GM21390 (cell line): ENCODE measurements around the gene CDK5.
A peak's percentile ranks its signal among the peaks of the same experiment; 100 is the strongest.

ENCODE experiments used
- ATAC-seq: cut with Tn5 transposase; IDR thresholded peaks from one replicate; pipeline ENCODE4 v1.9.1; 2021; ENCODE audit not compliant: unreplicated experiment

CDK5 gene

DNA sequence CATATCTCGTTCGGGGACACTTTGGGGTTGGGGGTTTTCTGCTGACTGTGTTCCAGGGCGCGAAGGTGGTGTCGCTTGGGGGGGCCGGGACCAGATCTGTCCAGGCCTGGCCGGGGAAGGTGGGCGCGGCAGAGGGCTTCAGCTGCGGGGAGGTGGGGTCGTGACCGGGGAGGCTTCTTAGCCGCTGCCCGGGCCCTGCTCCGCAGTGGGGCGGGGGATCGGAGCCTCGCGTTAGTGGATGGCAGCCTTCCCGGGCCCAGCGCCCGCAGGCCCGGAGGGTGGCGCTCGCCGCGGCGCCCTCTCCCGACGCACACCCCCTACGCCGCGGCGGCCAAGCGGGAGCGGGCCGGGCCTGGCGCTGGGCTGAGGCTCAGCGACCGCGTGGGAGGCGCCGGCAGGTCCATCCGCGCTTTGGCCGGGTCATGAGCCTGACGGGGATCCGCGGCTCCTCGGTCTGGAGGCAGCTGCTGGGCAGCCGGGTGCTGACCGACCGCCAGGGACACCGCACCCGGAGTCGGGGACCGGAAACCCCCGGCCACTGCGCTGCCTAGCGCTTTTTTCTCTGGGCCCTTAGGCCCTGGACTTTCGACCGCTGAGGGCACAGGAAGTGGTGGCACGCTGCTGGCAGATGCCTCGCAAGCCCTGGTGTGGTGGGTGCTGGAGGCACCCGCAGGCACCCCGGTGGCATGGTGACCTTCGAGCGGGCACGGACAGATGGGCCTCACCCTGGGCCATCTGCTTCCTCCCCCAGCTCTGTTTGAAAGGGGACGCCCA is 29.7 kb upstream of the CDK5 start:
- peak; percentile 18 for ATAC-seq

DNA sequence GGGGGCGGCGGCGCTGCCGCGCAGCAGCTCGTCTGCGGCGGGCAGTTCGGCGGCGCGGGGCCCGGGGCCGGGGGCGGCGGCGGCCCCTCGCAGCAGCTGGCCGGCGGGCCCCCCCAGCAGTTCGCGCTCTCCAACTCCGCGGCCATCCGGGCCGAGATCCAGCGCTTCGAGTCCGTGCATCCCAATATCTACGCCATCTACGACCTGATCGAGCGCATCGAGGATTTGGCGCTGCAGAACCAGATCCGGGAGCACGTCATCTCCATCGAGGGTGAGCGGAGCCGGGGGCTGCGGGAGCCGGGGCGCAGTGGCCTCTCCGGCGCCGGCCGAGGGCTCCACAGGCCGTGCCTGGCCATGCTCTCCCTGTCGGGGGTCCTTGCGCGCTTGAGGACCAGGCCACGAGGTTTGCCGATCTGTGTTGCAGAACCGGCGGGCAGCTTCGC is 29.1 kb upstream of the CDK5 start:
- ATAC-seq: peak; percentile 0

DNA sequence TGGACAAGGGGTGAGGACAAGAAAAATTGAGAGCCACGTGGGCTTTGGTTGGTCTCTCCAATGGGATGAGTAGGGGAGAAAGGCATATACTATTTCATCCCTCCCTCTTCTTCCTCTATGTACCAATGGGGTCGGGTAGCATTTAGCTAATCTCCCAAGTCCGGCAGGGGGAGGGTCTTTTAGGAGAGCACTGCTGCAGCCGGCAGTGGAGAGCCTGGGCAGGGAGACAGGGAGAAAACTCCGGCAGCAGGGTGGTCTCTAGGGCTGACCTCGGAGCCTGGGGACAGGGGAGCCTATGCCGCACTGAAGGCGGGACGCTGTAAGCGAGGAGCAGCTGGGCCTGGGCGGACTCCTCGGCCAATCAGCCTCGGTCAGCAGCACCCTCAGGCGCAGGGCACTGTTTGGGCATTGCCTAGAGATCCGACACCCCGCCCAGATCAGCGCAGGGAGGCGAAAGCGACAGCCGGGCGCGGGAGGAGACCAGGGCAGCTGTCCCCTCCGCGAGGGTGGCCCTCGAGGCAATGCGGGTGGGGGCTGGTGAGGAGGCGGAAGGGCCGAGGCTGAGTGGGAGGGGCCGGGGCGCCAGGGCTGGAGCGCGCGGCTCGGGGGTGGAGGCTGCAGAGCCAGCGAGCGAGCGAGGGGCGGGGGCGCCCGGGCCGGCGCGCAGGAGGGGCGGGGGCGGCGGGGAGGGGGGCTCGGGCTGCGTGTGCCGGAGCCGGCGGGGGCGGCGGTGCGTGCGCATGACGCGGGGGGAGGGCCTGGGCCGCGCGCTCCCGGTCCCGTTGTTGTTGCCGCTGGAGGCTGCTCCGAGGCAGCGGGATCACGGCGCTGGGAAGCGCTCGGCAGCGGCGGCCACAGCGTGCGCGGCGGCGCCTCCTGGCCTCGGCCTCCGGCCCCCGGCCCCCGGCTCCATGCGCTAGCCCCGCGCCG is 28.3 kb upstream of the CDK5 start, which contains the start of gene AGAP3:
Gene AGAP3, plus strand, starts transcription at position 785 of the 930 bp plus-strand sequence. CDS start 267 bp downstream, outside the sequence.
- ATAC-seq: peak; percentile 39

DNA sequence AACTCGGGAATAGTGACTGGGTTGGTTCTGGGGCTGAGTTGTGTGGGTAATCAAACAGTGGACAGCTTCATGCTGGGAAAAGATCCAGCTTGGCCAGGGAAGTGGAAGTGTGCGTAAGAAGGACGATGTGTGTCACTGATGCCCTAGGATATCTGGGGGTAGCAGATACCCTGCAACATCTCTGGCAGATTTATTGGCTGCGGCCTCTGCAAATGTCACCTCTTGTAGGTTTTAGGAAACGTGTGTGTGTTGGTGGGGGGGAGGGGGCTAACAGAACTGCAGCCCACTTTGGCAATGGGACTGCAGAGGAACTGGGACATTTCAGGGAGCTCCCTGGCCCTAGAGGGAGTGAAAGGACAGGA is 27.6 kb upstream of the CDK5 start:
- ATAC-seq: no peak

DNA sequence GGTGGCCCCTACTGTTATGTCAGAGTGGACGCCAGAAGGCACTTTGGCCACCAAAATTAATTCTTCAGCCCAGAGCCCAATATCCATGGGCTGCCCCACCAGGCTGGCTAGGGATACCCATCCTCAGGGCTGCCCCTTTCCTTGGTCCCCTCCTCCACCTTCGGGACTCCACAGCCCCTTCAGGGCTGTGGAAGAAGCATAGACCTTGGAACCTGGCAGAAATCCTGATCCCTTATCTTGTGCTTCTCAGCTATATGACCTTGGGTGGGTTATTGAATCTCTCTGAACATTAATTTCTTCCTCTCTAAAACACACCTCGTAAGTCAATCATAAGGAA is 26.1 kb upstream of the CDK5 start:
- no peak for ATAC-seq

DNA sequence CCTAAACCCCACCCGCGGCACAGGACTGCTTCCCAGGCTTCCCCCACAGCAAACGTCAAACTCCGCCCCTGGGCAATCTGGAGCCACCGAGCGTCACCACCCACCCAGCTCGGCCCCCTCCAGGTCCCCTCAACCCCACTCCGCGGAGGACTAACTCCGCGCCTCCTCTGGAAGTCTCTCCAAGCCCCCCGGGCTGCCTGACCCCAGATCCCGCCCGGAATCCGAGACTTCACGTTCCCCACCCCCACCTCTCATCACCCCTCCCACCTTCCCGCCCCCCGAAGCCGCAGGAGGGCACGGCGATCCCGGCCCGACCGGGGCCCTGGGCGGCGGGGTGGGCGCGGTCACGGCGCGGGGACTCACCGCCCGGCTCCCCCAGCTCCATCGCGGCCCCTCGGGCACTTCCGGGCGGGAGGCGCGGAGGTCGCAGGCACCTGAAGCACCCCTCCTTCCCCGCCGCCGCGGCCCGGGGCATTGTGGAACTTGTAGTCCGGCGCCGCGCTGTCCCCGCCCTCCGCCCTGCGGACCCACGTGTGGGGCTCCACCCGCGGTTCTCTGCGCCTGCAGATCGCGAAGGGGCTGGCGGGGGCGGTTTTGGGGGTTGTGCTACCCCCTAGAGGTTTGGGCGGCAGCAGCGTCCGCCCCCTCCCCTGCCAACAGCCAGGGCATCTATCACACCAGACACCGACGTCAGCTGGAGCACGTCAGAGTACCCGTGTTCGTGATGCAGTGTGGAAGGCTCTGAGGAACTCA is 25.6 kb upstream of the CDK5 start, which contains the start of gene TMUB1:
Gene TMUB1, minus strand, starts transcription at position 423 of the 753 bp plus-strand sequence. CDS start 930 bp downstream, outside the sequence.
- ATAC-seq: peak; percentile 51

DNA sequence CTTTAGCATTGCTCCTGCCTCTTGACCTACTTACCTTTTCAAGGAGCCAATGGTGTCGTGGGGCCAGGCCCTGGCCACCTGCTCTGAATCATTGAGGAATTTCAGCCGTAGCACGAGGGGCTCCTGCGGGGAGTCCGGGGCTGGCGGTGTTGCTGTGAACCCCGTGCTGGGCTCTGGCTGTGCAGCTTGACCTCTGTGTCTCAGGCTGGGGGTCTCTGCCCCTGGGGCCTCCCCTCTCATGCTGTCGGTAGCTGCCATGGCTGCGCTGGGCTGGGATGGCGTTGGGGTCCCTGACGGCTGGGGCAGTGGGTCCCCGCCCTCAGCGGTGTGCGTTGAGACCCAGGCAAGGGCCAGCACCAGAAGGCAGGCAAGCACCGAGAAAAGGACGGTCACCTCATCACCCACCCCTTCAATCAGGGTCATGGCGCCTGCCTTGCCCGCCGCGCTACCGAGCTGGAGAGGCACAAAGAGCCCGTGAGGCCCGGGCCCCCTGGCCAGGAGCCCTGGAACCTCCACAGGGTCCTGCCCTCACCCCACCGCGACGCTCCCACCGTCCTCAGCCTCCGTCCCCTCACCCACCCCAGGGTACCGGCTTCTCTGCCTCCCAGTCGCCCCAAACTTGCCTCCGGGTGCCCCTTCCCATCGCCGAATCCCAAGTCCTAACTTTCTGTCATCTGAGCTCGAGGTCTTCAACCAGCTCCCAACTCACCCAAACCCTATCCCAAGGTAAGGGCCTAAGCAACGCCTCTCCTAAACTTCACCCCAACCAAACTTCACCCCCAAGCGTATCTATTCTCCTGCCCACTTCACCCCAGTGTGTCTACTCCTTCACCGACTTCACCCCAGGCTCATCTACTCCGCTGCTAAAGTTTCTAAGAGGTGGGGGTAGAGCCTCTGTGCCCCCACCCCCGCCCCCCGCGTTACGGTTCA is 24.7 kb upstream of the CDK5 start:
- no peak for ATAC-seq

DNA sequence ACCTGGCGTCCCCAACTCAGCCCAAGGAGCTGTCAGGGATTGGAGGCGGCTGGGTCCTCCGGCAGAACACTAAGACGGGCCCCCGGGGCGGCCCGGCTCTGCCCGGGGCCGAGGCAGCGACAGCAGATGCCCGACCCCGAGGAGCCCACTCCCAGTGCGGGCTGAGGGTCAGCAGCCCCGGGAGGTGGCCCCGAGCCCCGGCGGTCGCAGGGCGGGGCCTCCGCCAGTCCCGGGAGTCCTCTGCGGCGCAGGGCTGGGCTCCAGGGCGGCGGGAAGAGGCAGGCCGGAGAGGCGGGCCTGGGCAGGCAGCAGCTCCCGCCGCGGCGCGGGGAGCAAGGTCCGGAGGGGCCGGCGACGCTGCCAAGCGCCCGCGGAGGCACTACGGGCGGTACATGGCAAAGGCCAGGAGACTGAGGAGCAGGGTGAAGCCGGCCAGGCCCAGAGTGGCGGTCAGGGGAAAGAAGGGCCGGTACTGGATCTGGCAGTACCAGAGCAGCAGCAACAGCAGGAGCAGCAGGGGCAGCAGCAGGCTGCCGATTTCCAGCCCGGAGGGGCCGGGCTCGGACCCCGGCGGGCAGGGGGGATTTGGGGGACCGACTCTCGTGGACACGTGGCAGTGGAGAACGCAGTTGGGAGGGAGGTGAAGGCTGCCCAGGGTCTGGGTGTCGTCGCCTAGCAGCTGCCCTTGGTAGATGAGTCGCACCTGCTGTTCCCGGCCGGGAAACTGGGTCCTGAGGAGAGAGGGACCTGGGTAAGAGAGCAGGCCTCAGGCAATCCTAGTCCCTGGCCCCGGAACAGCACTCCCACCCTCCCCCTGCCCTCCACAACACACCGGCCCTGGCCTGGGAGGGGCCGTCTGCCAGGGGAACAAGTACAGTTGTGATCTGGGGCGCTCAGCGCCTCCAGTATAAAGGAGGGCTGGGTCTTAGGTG is 23.7 kb upstream of the CDK5 start:
- peak; percentile 0 for ATAC-seq

DNA sequence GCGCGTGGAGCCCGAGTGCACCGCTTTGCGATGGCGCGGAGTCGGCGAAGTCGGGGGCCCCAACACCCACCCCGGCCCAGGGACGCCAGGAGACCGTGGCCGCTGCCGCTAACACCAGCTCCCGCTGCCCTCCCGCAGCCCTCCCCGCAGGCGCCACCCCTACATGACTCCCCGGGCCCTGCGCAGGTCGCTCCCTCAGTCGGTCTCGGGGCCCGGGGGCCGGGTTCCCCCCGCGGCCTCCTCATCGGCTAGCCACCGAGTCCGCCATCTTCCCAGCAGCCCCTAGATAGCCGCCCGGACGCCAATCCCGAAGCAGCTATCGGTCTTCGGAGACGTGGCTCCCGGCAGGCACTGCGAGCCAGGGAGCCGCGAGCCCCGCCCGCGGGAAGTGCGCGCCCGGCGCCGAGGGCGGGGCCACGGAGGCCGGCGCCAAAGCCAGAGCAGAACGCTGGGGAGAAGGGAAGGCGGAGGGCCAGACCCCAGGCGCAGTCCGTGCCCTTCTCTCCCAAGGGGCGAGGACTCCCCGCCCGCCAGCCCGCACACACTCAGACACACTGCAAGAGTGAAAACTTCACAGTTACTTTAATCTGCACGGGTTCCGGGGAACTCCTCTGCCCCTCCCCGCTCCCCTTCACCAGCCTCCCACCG is 22.9 kb upstream of the CDK5 start, which contains the start of gene FASTK:
Gene FASTK, minus strand, starts transcription at position 288 of the 648 bp plus-strand sequence. Its CDS starts 43 bp downstream, at position 245.
- ATAC-seq: peak; percentile 68

DNA sequence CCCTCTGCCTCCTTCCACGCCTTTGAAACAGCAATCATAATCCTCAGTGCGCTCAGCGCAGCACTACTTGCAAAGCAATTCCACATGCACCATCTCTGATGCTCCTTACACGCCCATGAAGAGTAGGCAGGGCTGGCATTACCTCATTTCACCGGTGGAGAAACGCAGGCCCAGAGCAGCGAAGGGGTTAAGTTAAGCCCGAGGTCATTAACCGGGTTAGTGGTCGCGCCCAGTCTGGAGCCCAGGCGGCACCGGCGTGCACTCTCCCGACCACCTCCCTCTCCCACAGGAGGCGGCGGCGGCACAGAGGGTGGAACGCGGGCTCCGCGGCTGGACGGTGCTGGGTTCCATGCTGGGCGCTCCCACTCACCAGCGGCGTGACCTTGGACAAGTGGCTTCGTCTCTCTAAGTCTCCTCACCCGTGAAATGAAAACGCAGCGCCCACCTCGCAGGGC is 22.4 kb upstream of the CDK5 start:
- peak; percentile 1 for ATAC-seq

DNA sequence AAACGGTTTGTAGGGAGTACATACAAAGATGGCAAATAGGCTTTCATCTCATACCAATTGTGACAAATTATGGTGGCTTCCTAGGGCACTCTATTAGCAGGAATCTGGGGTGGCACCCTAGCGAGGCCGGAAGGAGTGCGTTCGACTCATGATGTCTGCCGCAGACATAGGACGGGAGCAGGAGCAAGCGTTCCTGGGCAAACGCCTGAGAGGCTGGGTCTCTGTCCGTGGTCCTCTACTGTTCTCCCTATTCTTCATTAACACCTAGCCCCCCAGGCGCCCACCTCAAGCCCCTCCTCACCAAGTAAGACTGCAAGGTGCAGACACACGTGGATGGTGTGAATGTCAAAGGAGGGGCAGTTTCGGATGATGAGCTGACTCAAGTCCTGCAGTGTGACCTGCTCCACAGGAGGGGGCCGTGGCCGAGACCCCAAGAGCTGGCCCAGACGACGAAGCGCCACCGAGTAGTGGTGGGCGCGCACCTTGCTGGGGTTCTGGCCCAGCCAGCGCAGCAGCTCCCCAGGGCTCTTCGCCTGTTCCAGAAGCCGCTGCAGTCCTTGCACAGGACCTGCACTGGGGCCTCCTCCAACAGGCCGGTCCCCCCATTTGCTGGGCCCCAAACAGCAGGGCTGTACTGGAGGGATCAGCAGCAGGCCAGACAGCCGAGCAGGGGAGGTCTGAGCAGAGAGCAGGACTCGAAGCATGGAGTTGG is 21.7 kb upstream of the CDK5 start:
- ATAC-seq: no peak

DNA sequence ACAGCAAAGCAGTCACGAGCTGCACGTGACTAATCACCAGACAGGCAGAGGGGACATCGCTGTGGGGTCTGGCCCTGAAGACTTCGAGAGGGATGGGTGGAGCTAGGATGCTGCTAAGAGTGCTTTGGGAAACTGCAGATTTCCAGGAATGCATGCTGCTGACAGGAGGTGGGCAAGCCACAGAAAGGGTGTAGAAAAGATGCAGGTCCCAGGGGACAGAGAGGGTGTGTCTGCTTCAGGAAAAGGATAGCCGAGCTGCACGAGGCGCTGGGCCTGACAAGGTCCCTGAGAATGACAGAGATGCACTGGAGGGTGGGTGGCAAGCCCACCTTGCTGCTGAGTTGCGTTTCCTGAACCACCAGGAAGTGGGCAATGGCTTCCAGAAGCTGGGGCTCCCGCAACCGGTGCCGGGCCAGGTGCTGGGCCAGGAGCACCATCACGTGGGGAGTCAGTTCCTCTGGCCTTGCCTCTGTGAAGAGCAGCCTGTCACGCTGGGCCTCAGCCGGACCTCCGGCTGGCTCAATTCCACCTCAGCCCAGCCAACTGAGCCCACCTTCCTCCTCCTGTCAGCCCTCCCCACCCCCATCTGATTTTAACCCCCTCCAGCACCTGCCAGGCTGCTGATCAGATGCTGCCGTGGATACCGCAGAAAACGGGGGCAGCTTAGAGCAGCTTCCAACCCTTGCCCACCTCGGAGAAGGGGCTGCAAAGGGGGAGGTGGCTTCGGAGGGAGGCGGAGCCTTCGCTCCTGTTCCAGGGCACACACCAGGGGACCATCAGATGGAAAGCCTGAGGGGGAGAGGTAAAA is 20.7 kb upstream of the CDK5 start:
- ATAC-seq: no peak

DNA sequence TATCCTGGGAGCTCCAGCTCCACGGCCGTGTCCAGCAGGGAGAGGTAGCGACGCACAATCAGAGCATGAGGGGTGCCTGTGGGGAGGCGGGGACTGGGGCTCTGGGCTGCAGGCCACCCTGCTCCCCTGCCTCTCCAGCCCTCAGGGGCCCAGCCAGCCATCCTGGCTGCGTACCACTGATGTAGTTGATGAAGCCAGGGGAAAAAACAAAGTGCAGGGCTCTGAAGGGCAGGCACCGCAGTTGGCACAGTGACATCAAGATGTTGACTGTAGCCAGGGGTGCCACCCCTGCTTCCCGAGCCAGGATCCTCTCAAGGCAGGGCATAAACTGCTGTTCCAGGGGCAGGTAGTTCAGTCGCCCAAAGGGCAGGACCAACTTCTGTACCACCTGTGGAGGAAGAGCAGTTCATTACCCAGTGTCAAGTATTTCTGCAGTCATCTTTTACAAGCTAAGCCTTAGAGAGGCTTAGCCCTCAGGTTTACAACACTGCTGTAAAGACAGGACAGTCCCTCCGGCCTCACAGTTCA is 20.1 kb upstream of the CDK5 start:
- ATAC-seq: no peak

DNA sequence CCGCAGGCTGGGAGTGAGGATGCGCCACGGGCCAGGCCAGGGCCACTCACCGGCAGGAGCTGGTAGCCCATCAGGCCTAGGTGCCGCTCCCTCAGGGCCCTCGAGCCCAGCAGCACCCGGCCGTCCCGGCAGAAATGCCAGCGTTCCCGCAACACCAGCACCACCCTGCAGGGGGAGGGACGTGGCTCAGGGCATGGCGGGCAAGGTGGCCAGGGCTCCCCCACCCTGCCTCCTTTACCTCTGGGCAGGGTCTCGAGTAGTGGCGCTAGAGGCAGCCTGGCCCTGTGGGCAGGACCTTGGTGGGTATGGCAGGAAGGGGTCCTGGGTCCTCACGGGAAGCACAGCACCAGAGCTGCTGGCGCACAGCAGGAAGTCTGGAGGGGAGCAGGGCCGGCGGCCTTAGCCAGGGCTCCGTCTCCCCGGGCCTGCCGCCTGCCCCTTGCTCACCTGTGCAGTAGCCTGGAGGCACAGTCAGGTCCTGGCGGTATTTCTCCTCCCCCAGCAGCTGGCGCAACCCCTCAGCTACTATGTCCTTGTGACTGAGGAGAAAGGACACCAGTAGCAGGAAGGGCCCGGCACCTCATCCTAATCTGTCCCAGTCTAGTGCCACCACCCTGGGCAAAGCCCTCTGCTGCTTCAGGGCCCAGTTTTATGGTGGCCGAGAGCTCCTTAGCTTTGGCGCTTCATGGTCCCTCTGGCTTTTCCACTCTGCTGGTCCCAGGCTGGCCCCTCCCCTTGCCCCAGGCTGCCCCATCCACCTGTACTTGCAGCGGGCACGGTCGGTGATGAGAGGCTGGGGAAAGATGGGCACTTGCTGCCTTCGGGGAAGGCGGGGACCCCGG is 19.4 kb upstream of the CDK5 start:
- ATAC-seq: no peak

DNA sequence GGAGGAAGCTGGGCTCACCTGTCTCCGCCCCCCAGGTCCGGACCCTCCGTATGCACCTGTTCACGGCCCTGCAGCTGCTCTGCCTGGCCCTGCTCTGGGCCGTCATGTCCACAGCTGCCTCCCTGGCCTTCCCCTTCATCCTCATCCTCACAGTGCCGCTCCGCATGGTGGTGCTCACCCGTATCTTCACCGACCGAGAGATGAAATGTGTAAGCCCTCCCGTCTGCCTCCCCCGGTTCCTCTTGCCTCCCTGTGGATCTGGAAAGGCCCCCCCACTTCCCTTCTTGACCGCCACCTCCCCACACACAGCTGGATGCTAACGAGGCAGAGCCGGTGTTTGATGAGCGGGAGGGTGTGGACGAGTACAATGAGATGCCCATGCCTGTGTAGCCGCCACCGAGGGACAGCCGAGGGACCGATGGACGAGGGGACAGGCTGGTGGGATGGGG is 18.3 kb upstream of the CDK5 start:
- no peak for ATAC-seq

DNA sequence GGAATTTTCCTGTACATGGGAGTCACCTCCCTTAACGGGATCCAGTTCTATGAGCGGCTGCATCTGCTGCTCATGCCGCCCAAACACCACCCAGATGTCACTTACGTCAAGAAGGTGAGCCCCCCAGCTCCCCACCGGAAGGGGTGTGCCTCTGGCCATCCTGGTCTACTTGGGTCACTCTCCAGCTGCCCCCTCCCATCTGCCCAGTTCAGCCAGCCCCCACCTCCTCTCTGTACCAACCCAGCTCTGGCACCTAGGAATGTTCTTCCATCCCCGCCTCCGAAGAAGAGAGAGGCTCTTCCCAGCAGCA is 17.9 kb upstream of the CDK5 start:
- ATAC-seq: no peak
